Muscle layer of colon (tissue), 2 donors: Measurements from ENCODE around the gene NQO2.

ENCODE experiments used
- H3K27ac ChIP-seq: one replicate; pipeline ENCODE4 v1.7.0; 2013; ENCODE audit warnings: low read depth, mild to moderate bottlenecking, low read length, moderate library complexity
- H3K27me3 ChIP-seq, 2 donors: one replicate each; pipeline ENCODE4 v1.7.0; 2013; ENCODE audit warnings: low read length in 2 of 2, mild to moderate bottlenecking in 2 of 2; ENCODE audit not compliant: insufficient read depth in 2 of 2, control insufficient read depth in 1 of 2
- H3K36me3 ChIP-seq: one replicate; pipeline ENCODE4 v1.7.0; 2013; ENCODE audit warnings: mild to moderate bottlenecking, low read length; ENCODE audit not compliant: insufficient read depth
- H3K4me1 ChIP-seq: one replicate; pipeline ENCODE4 v1.7.0; 2013; ENCODE audit warnings: mild to moderate bottlenecking, low read length; ENCODE audit not compliant: insufficient read depth
- H3K4me3 ChIP-seq, 2 donors: one replicate each; pipeline ENCODE4 v1.7.0; 2013; ENCODE audit warnings: low read length in 2 of 2, low read depth in 1 of 2, mild to moderate bottlenecking in 1 of 2, moderate library complexity in 1 of 2
- H3K9ac ChIP-seq: one replicate; pipeline ENCODE4 v1.7.0; 2013; ENCODE audit warnings: low read length
- H3K9me3 ChIP-seq: one replicate; pipeline ENCODE4 v1.7.0; 2013; ENCODE audit warnings: mild to moderate bottlenecking, low read length
- donor health status: abdominal sarcoma.
- donor health status: Adenocarcinoma of cecum.

NQO2 gene

DNA sequence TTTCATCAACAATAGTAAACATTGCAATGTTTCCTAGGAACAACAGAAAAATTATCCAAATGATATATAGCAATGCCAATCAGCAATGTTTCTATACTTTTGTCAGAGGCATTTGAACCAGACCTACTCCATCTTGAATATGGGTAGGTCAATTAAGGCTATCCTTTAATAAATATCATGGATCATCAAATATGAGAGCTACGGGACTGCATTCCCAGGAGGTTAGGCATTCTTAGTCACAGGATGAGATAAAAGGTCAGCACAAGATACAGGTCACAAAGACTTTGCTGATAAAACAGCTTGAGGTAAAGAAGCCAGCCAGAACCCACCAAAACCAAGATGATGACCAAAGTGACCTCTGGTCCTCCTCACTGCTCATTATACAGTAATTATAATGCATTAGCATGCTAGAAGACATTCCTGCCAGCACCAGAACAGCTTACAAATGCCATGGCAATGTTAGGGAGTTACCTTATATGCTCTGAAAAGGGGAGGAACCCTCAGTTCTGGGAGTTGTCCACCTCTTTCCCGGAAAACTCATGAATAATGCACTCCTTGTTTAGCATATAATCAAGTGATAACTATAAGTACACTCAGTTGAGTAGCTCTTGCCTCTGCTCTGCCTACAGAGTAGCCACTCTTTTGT lies 19.8 kb upstream of the NQO2 start:
- H3K36me3 ChIP-seq, result no peaks in the 10 kb centered on the region

DNA sequence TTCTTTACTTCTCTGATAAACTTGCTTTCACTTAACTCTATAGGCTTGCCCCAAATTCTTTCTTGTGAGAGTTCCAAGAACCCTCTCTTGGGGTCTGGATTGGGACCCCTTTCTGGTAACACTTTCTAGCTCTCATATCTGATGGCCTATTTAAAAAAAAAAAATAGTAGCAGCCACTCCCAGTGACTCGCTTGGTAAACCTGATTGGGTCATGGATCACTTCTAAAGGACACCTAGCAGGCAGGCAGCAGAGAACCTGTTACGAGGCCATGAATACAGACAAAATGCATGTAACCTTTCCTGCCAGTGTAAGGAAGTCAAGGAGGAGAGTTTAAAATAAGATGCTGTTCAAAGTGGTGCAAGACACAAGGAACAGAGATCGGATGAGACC lies 19.2 kb upstream of the NQO2 start:
- Histone ChIP-seq H3K27ac (no peak overlapping the region), H3K9ac (no peak overlapping the region), H3K4me1 (peaks cover 20% of the 10 kb centered on the region), H3K36me3 (no peaks in the 10 kb centered on the region), H3K9me3 (no peaks in the 10 kb centered on the region), H3K4me3 (no peak overlapping the region), H3K27me3 (no peaks in the 10 kb centered on the region)

More for the DNA sequence above, 19.8 kb upstream of the NQO2 start:
- Histone ChIP-seq H3K9ac (no peak overlapping the region), H3K27ac (no peak overlapping the region), H3K27me3 (no peaks in the 10 kb centered on the region), H3K4me1 (peaks cover 20% of the 10 kb centered on the region), H3K9me3 (no peaks in the 10 kb centered on the region), H3K4me3 (no peak overlapping the region)

DNA sequence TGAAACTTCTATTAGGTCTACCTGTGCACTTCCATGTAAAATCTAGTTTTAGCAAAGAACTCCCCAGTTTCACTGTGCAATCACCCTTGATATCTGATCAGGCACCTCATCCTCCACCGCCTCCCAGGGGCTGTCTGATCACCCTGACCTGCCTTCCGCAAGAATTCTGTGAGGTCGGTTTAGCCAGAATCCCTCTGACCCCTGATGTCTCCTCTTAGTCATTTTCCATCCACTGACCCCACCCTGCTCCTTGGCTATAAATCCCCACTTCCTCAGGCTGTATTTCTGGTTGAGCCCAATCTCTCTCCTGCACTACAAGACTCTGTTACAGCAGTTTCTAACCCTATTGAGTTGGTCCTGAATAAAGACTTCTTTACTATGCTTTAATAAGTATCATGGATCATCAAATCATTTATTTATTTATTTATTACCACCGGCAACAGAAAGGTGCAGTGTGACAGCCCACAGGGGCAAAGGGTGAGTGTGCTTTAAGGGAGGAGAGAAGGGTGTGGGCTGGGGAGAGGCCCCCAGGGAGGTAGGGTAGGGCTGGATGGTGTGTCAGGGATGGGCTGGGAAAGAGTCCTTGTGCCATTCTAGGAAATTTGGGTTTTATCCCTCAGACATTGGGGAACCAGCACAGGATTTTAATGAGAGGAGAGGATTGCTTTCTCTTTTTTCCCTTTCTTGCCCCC lies 17.1 kb upstream of the NQO2 start:
- H3K4me3 ChIP-seq, result no peak overlapping the region
- H3K36me3 ChIP-seq, result no peaks in the 10 kb centered on the region
- no peak overlapping the region for H3K9ac ChIP-seq
- no peaks in the 10 kb centered on the region for H3K27me3 ChIP-seq
- no peaks in the 10 kb centered on the region for H3K9me3 ChIP-seq
- H3K27ac ChIP-seq, result no peak overlapping the region
- H3K4me1 ChIP-seq, result peaks cover 32% of the 10 kb centered on the region

DNA sequence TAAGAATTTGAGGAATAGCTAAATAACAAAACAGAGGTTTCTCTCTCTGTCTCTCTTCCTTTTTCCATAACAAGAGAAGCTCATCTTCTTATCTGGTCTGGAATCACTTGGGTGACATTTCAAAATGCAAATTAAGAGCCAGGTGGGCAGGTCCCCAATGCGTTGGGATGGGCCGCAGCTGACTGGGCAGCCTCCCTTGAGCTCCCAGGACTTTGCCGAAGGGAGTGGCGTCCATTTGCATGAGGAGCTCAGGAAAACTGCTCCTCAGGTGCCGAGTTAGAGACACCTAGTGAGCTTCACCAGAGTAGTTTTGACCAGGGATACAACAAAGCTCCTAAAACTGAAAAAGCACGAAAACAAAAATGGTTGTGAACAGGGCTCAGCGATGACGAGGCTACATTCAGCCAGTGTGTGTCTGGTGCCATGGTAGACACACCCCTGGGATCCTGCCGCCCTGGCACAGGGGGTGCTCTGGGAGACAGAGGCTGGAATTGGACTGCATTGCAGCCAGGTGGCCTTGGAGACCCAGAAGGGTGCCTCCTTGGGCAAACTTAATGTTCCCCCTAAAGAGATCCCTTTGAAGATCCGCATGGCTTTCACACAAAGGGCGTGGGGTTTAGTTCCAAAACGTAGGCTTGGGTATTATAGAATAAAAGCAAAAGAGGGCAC lies 14.8 kb upstream of the NQO2 start:
- H3K9ac ChIP-seq, result no peak overlapping the region

DNA sequence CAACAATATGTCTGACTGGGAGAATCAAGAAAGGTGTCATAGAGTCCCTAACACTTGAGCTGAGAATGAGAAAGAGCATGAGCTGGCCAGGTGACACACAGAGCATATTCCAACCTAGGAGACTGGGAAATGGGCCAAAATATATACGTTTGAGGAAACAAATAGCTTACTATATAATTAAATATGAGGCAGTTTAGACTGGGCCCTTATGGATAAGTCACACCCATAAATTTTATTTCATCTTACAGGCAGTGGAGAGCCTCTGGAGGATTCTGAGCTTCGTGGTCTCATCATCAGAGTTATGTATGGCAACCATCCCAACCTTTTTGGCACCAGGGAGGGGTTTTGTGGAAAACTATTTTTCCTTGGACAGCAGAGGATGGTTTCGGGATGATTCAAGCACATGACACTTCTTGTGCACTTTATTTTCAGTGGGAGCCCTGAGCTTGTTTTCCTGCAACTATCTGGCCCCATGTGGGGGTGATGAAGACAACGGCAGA lies 12.9 kb upstream of the NQO2 start:
- Histone ChIP-seq H3K27me3 (no peaks in the 10 kb centered on the region), H3K36me3 (no peaks in the 10 kb centered on the region), H3K9me3 (no peaks in the 10 kb centered on the region), H3K4me3 (no peak overlapping the region), H3K4me1 (peaks cover 29% of the 10 kb centered on the region), H3K27ac (peak overlapping the region; percentile 49), H3K9ac (no peak overlapping the region)

More for the DNA sequence above, 14.8 kb upstream of the NQO2 start:
- H3K36me3 ChIP-seq, result no peaks in the 10 kb centered on the region
- no peaks in the 10 kb centered on the region for H3K9me3 ChIP-seq
- H3K27ac ChIP-seq, result no peak overlapping the region
- no peaks in the 10 kb centered on the region for H3K27me3 ChIP-seq
- H3K4me1 ChIP-seq, result peaks cover 41% of the 10 kb centered on the region
- no peak overlapping the region for H3K4me3 ChIP-seq

DNA sequence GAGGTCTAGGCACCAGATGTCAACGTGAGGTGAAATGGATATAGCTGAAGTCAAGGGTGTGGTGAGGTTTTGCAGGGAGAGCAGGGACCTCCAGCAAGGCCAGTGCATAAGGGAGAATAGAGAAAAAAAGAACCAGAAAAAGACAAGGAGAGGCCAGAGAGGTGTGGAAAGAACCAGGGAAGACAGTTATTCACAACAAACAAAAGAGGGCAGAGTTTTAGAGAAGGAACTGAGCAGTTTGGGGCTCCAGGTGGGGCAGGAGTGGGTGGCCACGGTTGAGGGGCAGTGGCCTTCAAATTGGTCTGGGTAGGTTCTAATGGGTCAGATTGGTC lies 11.6 kb upstream of the NQO2 start:
- H3K27ac ChIP-seq, result peak overlapping the region; percentile 81
- H3K4me1 ChIP-seq, result peaks cover 21% of the 10 kb centered on the region
- no peaks in the 10 kb centered on the region for H3K27me3 ChIP-seq
- H3K9me3 ChIP-seq, result no peaks in the 10 kb centered on the region
- peak overlapping the region; percentile 54 for H3K9ac ChIP-seq
- H3K36me3 ChIP-seq, result no peaks in the 10 kb centered on the region
- H3K4me3 ChIP-seq, result peak overlapping the region; percentile 35 to 94

DNA sequence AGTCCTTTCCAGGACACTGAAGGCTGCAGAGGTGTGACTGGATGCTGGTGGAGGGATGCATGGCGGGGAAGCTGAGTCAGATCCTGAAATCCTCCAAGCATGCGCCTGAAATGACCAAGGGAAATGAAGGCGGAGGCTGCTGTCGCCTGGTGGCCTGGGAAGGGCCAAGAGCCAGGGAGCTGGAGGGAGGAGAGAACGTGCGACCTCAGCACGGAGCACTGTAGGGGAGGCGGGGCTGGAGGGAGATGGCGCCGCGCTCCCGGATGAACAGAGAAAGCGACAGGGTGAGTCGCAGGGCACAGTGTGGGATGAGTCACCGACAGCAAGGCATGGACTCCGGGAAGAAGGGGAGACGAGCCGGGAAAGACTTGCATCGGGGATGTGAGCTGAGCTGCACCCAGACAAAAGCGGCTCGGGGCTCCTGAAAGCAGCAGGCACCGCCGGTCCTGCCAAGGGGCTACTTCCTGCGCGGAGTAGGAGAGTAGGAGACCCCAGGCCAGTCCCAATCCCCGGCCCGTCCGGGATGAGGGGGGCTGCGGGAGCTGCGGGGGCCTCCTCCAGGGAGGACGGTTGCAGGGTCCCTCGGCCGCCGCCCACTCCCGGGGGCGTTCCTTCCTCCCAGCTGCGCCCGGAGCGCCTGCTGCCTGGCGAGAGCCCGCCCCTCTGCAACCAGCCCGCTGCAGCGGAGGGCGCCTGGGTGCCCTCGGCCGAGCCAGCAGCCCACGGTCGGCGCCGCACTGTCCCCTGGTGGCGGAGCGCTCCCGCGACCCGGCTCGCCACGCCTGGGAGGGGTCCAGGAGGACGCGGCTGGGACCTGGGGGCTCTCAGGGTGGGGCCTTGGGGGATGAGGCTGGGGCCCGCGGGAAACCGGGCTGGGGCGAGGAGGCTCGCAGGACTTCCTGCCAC lies 11.0 kb upstream of the NQO2 start:
- H3K9ac ChIP-seq, result peak overlapping the region; percentile 62
- H3K36me3 ChIP-seq, result no peaks in the 10 kb centered on the region
- no peaks in the 10 kb centered on the region for H3K27me3 ChIP-seq
- H3K27ac ChIP-seq, result peak overlapping the region; percentile 81
- H3K9me3 ChIP-seq, result no peaks in the 10 kb centered on the region
- H3K4me1 ChIP-seq, result peaks cover 21% of the 10 kb centered on the region
- peak overlapping the region; percentile 35 to 94 for H3K4me3 ChIP-seq

DNA sequence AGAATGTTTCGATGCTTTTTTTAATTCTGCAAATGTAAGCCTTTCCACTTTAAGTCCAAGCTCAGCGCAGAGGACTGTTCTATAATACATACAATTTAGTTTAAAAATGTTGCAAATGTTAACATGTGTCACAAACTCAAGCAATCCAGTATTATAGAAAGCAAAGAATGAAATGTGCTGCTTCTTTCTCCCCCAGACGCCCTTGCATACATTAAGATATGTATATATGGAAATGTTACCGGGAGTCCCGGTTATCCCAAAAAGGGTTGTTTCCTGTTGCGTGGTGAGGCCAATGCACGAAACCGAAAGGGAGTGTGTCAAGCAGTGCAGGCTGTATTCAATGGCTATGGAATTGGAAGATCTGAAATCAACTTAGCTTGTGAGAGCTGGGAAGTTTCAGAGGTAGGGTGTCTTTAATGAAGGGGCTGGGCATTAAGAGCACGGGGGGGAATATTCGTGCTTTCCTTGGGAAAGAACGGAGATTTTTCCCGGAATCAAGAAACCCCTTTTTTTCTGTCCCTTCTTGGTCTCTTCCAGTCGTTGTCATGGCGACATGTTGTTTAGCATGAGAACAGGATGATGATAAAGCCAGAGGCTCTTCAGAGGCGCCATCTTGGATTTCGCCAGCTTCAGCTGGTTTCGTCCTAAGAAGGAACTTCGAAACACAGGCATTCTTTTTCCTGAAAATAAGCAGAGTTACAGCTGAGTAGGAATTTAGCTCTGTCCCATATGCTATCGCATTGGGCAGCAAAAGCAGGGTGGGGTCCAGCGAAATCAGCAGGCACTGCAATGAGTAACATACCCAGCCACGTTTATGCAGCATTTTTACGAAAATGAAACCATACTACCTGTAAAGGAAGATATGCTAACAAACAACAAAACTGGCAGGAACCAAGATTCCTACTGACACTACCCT lies 10.1 kb upstream of the NQO2 start:
- H3K4me3 ChIP-seq, result peak overlapping the region; percentile 35 to 94
- H3K9ac ChIP-seq, result peak overlapping the region; percentile 62
- peaks cover 21% of the 10 kb centered on the region for H3K4me1 ChIP-seq
- H3K27me3 ChIP-seq, result no peaks in the 10 kb centered on the region
- H3K27ac ChIP-seq, result peak overlapping the region; percentile 81
- H3K9me3 ChIP-seq, result no peaks in the 10 kb centered on the region
- no peaks in the 10 kb centered on the region for H3K36me3 ChIP-seq

DNA sequence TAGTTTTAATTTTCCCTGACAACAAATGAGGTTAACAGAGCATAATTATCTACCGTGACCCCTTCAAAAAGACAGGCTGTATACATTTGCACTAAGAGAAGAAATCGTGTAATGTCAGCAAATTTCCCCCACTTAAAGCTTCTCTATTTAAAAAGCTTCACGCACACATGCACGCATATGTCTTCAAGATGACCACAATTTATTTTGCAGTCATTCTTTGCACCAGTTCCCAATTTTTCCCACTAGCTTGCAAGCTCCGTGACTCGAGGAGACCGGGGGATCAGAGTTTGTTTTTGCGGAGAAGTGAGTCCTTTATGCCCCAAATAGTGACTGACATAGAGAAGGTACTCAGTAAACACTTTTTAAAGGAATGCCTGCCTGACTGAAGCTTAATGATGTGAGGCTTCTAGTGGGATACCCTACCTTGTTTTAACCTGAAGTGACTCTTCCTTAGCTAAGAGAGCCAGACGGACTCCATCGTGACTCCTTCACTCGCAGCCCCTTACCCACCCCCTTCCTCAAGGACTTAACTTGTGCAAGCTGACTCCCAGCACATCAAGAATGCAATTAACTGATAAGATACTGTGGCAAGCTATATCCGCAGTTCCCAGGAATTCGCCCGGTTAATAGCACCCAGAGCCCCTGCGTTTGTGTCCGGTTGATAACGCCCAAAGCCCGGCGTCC lies 9.3 kb upstream of the NQO2 start:
- Histone ChIP-seq H3K27ac (peak overlapping the region; percentile 81), H3K27me3 (no peaks in the 10 kb centered on the region), H3K9ac (peak overlapping the region; percentile 62), H3K9me3 (no peaks in the 10 kb centered on the region), H3K36me3 (no peaks in the 10 kb centered on the region), H3K4me3 (peak overlapping the region; percentile 35 to 94), H3K4me1 (peaks cover 21% of the 10 kb centered on the region)

DNA sequence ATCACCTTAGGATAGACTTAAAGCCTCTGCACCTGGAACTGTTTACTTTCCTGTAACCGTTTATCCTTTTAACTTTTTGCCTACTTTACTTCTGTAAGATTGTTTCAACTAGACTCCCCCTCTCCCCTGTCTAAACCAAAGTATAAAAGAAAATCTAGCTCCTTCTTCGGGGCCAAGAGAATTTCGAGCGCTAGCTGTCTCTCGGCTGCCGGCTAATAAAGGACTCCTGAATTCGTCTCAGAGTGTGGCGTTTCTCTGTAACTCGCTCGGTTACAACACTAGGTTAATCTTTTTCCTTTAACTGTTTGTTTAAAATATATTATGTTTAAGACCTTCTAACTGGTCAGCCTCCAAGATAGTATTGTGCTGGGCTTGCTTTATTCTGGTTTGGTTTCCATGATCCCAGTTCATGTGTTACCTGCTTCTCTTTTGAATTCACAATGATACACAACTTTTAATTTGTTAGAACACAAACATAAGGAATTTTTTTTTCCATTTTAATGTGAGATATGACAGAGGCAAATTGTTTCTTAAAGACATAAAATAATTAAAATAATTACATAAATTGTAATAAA lies 8.7 kb upstream of the NQO2 start:
- H3K9ac ChIP-seq, result peak overlapping the region; percentile 62
- peaks cover 21% of the 10 kb centered on the region for H3K4me1 ChIP-seq
- no peaks in the 10 kb centered on the region for H3K36me3 ChIP-seq
- peak overlapping the region; percentile 81 for H3K27ac ChIP-seq
- H3K27me3 ChIP-seq, result no peaks in the 10 kb centered on the region
- H3K9me3 ChIP-seq, result no peaks in the 10 kb centered on the region
- H3K4me3 ChIP-seq, result peak overlapping the region in 1 of 2 donors; percentile 94
